Right lobe of liver (tissue), 4 donors: Measurements from ENCODE around the gene TRIM52.

Experiments
- CTCF ChIP-seq, 4 donors: fragments of 200-600 bp in 3 of 4; fragments of 450-650 bp in 1 of 4; IDR thresholded peaks; one replicate each; pipeline versions ENCODE4 v1.5.1 to v1.8.0; 2016 to 2022; ENCODE audit warnings: antibody characterized with exemption in 4 of 4, mild to moderate bottlenecking in 2 of 4
- POLR2A ChIP-seq: fragments of 450-650 bp; IDR thresholded peaks from one replicate; pipeline ENCODE4 v1.6.1; 2017; ENCODE audit warnings: antibody characterized with exemption, mild to moderate bottlenecking
- donor health status: DM: no; HTN: no; CAD: no.
- donor health status: DM: no; HTN: no; CAD: no.
- donor health status: DM: no; HTN: yes; CAD: no.

- no peak for TF ChIP-seq POLR2A
- no peak for TF ChIP-seq CTCF (IDR thresholded peaks at IDR 0.05)
Observed at GRCh38 chr5:181231432-181231831, 29.5 kb downstream of the TRIM52 start.
